ENCODE measurements around the gene A2M. TPM values are rescaled to one million over a fixed set of nuclear protein-coding genes. Genes with fewer than 3 reads are reported as not detected.

A2M gene
- total RNA-seq, 1 donor from 2014 or later = 569 TPM

- intact Hi-C loops (cut with micrococcal nuclease) = no loop called here
- ATAC-seq = no peak
- no peak for DNase-seq
Observed at GRCh38 chr12:9052610-9053009, 63.1 kb downstream of the A2M start.

DNA sequence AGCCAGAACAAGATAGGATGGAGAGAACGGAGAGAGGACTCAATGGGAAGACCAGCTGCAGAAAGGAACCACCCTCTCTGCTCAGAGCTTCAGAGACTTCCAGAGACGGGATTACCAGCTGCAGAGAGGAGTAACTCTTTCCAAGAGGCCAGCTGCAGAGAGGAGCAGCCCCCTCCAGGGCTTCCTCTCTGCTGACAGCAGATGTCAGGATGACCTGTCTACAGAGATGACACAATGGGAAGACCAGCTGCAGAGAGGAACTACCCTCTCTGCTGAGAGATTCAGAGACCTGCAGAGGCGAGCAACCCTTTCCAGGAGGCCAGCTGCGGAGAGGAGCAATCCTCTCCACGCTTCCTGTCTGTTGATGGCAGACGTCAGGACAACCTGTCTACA is 64.6 kb downstream of the A2M start:
- intact Hi-C loops (cut with micrococcal nuclease) = no loop called here
- DNase-seq (no peak), ATAC-seq (peak; percentile 73)

DNA sequence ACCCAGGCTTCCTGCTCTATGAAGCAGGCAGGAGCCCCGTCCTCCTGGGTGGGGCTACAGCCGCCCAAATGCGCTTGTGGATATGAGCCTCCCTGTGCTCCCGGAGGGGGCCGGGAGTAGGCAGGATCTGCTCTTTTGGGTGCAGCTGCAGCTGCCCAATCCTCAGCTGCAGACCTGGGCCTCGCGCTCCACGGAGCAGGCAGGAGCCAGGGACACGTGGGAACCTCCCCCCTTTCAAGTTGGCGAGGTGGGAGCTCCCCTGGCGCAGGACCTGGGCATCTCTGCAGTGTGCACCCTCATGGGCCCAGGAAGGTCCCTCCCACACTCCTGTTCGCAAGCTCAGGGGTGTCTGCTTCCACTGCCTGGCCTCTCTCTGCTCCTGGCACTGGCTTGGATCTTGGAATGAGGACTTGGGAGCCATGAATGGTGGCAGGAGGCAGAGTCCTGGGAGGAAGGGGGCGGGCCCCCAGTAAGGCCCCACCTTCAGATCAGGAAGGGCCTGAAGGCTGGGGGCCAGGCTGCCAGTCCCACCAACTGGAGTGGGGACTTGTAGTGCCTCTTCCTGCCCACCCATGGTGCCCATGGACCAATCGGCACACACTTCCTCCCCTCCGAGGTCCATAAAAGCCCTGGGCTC is 65.1 kb downstream of the A2M start:
- intact Hi-C loops (cut with micrococcal nuclease) = no loop called here
- ATAC-seq (no peak), DNase-seq (no peak)

DNA sequence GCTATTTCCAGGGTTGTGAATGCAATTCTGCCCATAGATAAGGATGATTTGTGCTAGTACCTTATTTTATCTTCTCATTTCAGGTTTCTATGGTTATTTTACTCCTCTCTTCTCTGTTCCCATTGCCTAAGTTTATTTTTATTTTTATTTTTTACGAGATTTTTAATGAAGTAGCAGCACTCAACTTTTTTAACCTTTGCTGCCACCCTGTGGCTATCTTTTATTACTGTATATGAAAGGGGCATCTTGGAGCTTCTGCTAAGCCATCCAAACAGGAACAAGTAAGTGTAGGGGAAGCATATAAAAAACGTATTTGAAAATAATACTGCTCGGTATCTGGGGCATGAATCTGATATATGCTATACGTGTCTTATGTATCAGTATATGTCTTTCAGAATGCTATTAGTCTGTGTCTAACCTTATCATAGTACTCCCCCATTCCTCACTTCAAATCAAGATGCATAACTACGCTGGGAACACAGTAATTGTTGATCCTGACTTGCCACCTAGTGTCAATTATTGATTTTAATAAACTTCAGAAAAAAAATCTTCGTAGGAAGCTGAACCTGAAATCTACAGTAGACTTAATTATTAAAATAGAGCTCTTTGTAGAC is 66.1 kb downstream of the A2M start:
- intact Hi-C loops (cut with micrococcal nuclease) = loop anchor here (5.0 to 10.0 kb wide), 2 partner anchors 97 to 365 kb away; no protein-coding TSS in a partner anchor
- DNase-seq = no peak
- ATAC-seq = peak; percentile 47

DNA sequence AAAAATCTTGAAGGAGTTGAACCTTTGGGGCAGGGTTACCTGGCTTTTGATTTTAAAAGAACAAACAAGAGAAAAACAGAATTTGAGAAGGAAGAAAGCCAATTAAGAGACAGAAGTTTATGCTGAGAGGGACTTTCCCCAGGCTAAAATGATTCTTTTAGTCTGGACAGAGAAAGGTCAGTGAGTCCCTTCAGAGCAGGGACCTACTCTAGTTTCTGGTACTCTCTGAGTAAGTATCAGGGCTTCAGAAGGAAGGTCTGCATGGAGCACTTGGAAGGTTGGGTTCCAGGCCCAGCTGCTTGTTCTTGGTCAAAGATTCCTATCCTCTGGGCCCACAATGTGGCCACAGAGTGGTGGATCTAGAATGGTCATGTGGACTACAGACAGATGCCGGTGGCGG is 66.8 kb downstream of the A2M start:
- no peak for ATAC-seq
- intact Hi-C loops (cut with micrococcal nuclease) = loop anchor here (5.0 to 10.0 kb wide), 2 partner anchors 97 to 364 kb away; no protein-coding TSS in a partner anchor
- DNase-seq = no peak

GRCh38 chr12:9047105-9047504 is 68.6 kb downstream of the A2M start:
- ATAC-seq = no peak
- intact Hi-C loops (cut with micrococcal nuclease) = loop anchor here (5.0 to 10.0 kb wide), 2 partner anchors 95 to 362 kb away; no protein-coding TSS in a partner anchor

DNA sequence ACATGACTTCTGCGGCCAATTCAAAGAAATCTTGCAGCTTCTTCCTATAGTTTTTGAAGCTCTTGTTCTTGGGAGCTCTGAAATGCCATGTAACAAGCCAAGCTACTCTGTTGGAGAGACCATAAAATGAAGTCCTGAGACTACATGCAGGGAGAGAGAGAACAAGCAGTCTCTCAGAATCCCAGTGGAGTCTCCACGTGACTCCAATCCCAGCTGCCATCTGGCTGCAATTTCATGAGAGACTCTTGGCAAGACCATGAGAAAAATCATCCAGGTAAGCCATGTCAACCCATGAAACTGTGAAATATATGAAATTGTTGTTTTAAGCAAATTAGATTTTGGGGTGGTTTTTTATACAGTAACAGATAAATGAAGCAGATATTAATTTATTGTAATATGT is 72.0 kb downstream of the A2M start:
- intact Hi-C loops (cut with micrococcal nuclease) = loop anchor here (10.0 kb wide), 1 partner anchor 359 kb away; no protein-coding TSS in a partner anchor

More at GRCh38 chr12:9047105-9047504, 68.6 kb downstream of the A2M start:
- DNase-seq = no peak

GRCh38 chr12:9041321-9041720 is 74.4 kb downstream of the A2M start:
- ATAC-seq (peak; percentile 93), DNase-seq (no peak)
- intact Hi-C loops (cut with micrococcal nuclease) = loop anchor here (10.0 kb wide), 1 partner anchor 357 kb away; no protein-coding TSS in a partner anchor

More for the DNA sequence above, 72.0 kb downstream of the A2M start:
- DNase-seq (no peak), ATAC-seq (no peak)

- intact Hi-C loops (cut with micrococcal nuclease) = loop anchor here (10.0 kb wide), 1 partner anchor 356 kb away; no protein-coding TSS in a partner anchor
- ATAC-seq (no peak), DNase-seq (no peak)
Observed at GRCh38 chr12:9040484-9041186, 75.1 kb downstream of the A2M start.

GRCh38 chr12:9039397-9039977 is 76.2 kb downstream of the A2M start:
- intact Hi-C loops (cut with micrococcal nuclease) = no loop called here
- ATAC-seq = peak; percentile 75
- no peak for DNase-seq

DNA sequence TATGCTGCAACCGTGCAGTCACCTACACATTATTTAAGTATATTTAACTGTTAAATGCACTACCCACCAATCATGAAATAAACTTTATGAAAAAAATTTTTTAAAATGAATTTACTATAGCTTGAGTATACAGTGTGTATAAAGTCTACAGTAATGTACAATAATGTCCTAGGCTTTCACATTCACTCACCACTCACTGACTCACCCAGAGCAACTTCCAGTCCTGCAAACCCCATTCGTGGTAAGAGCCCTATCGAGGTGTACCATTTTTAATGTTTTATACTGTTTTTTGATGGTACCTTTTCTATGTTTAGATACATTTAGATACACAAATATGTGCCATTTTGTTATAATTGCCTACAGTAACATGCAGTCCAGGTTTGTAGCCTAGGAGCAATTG is 78.3 kb downstream of the A2M start:
- intact Hi-C loops (cut with micrococcal nuclease) = no loop called here
- no peak for DNase-seq
- no peak for ATAC-seq

GRCh38 chr12:9036227-9036626 is 79.5 kb downstream of the A2M start:
- intact Hi-C loops (cut with micrococcal nuclease) = no loop called here
- no peak for ATAC-seq

DNA sequence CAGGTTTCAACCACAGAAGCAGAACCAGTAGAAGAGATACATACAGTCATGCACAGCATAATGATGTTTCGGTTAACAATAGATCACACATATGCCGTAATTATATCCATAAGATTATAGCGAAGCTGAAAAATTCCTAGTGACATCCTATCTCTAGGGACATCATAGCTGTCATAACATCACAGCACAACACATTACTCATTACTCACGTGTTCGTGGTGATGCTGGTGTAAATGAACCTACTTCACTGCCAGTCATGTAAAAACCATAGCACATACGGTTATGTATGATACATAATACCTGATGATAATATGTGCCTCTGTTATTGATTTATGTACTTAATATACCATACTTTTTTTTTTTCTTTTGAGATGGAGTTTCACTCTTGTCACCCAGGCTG is 81.6 kb downstream of the A2M start:
- no peak for DNase-seq
- intact Hi-C loops (cut with micrococcal nuclease) = no loop called here
- ATAC-seq = no peak

More at GRCh38 chr12:9036227-9036626, 79.5 kb downstream of the A2M start:
- no peak for DNase-seq

- ATAC-seq (no peak), DNase-seq (no peak)
- intact Hi-C loops (cut with micrococcal nuclease) = no loop called here
Observed at GRCh38 chr12:9033265-9033887, 82.3 kb downstream of the A2M start.

- intact Hi-C loops (cut with micrococcal nuclease) = no loop called here
- ATAC-seq (no peak), DNase-seq (no peak)
Observed at GRCh38 chr12:9032202-9032964, 83.3 kb downstream of the A2M start.

DNA sequence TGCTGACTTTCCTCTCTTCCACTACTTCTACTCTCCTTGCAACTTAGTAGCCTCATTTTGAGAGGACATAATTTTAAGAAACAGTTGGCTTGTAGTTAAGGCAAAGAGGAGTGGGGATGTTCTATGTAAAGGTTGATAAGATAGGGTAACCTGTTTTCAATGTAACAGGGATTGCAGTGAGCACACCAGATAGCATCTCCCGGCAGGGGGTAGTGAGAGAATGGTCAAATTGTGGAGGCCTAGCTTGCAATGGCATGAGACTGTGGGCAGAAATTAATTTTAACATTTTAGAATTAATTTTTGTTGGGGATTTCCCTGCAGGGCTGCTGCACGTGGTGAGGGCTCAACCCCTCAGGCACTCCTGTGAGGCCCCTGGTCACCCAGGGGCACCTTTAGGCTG is 84.9 kb downstream of the A2M start:
- ATAC-seq = no peak
- no peak for DNase-seq
- intact Hi-C loops (cut with micrococcal nuclease) = no loop called here

- ATAC-seq (no peak), DNase-seq (no peak)
- intact Hi-C loops (cut with micrococcal nuclease) = no loop called here
Observed at GRCh38 chr12:9027161-9028059, 88.3 kb downstream of the A2M start.

GRCh38 chr12:9024512-9024911 is 91.2 kb downstream of the A2M start:
- intact Hi-C loops (cut with micrococcal nuclease) = no loop called here

More at GRCh38 chr12:9024512-9024911, 91.2 kb downstream of the A2M start:
- no peak for DNase-seq
- ATAC-seq = no peak

All from left ventricle myocardium superior (tissue), 1 donor.